ENCODE measurements around the gene ACO1.

GRCh38 chr9:32380944-32381343 is 3.5 kb upstream of the ACO1 start:
- no peak for TF ChIP-seq EZH2phosphoT487 (IDR thresholded peaks at IDR 0.05; ENCODE audit: borderline replicate concordance, low read depth, low read length)
- no peak for TF ChIP-seq CTCF (conservative IDR thresholded peaks at IDR 0.05; ENCODE audit: low read length)
